Measurements from ENCODE around the gene DOK6.
A peak's percentile ranks its signal among the peaks of the same experiment; 100 is the strongest.
"Not testable (repeated sequence)": the region's sequence is repeated elsewhere in the genome, so short reads cannot be mapped to it uniquely, and the experiment has no call there.

DOK6 gene

DNA sequence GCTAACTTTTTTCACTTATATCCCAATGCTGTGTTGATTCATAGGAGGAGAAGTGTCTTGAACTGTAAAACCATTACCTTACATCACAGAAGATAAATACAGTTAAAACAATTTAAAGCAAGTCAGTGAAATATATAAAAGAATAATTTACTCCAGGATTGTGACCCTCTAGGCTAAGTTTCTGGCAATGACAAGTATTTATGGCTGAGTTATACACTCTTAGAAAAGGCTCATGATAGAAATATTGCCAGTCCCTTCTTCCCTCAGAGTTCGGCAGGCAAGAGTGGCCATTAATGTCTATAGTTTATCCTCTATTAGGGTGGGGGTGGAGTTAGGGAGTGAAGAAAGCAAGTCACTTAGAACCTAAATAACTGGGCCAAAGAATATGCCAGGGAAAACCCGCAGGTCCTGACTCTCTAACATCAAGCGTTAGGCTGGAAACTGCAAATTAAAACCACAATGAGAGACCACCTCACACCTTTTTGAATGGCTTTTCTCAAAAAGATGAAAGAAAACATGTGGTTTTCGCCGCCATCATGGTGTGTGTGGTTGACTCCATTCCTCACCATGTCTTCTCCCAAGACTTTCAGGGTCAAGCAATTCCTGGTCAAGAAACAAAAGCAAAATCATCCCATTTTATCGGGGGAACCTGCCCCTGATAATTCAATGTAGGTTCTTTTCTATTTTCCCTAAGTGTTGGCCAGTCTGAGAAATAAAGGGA lies 477.7 kb downstream of the DOK6 start:
- no peak for DNase-seq

DNA sequence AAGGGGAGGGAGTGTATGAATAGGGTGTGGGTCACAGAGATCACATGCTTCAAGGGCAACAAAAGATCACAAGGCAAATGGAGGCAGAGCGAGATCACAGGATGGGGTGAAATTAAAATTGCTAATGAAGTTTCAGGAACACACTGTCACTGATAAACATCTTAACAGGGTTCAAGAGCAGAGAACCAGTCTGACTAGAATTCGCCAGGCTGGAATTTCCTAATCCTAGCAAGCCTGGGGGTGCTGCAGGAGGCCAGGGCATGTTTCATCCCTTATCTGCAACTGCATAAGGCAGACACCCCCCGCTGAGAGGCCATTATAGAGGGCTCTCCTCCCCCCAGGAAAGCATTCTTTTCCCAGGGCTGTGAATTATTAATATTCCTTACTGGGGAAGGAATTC lies 478.4 kb downstream of the DOK6 start:
- DNase-seq, result not testable (repeated sequence)

DNA sequence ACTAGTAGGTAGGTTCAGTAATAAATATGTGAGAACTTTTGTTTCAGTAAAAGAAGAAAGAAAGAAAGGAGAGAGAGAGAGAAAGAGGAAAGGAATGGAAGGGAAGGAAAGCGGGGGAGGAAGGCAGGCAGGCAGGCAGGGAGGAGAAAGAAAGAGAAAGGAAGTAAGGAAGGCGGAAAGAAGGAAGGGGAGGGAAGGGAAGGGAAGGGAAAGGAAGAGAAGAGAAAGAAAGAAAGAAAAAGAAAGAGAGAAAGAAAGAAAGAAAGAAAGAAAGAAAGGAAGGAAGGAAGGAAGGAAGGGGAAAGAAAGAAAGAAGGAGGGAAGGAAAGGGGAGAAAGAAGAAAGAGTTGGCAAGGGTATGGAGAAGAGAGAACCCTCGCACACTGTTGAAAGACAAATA lies 479.4 kb downstream of the DOK6 start:
- no peak for DNase-seq

DNA sequence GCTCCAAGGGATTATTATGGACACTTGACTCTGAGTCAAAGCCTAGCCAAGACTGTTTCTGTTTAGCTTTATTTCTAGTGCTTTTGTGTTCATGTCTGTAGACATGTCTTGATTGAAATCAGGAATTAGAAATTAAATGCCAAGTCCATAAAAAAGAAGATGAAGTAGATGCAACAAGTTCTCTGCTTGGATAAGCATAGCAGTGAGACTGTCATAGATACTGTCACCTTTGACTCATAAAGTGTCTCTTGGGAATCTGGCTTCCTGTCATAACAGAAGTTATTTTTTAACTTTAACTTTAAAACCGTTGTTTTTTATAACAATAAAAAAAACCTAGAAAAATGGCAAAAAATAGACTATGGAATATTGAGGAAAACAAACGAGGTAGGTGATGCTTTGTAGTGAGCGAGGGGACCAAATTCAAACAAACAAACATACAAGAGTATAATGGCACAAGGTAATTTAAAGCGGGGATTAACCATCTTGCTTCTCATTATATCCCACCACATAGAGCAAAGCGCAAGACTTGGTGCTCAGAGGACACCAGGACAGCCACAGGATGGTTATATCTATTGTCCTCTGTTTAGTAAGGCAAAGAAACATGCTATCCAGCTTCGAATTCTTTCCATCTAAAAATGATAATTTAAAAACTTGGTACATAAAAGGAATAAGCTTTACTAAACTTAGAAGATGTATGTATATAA lies 482.4 kb downstream of the DOK6 start:
- no peak for DNase-seq

DNA sequence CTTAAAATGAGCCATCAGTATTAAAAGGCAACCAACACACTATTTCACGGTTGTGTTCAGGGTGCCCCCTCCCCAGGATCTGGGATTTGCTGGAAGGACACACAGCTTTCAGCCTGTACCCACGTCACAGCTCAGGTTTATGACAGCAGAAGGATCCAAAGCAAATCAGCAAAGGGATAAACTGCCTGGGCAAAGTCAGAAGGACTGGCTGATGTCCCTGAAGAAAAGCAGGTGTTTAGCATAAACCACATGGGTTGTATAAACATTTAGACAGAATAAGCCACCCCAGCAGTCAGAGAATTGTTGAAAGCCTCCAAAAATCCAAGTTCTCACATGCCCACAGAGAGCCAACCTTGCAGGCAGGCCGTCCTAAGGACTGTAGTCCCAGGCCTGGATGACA lies 483.1 kb downstream of the DOK6 start:
- DNase-seq, result no peak

DNA sequence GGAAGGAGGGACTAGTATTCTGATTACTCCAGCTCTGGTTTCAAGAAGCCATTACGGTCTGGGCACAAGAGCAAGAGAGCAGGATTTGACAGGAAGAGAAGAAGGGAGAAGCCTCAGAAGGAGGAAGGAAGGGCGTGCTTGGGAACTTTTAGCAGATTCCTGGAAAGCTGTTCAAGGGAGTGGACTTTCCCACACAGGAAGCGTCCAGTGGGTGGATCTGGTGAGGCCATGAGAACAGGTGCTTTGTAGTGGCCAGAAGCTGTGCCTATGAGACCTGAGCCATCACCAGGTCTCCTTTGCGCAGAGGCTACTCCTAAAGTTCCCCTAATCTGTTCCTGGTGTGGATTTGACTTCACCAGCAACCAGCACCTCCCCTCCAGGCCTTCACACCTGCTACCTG lies 484.7 kb downstream of the DOK6 start:
- DNase-seq, result no peak

DNA sequence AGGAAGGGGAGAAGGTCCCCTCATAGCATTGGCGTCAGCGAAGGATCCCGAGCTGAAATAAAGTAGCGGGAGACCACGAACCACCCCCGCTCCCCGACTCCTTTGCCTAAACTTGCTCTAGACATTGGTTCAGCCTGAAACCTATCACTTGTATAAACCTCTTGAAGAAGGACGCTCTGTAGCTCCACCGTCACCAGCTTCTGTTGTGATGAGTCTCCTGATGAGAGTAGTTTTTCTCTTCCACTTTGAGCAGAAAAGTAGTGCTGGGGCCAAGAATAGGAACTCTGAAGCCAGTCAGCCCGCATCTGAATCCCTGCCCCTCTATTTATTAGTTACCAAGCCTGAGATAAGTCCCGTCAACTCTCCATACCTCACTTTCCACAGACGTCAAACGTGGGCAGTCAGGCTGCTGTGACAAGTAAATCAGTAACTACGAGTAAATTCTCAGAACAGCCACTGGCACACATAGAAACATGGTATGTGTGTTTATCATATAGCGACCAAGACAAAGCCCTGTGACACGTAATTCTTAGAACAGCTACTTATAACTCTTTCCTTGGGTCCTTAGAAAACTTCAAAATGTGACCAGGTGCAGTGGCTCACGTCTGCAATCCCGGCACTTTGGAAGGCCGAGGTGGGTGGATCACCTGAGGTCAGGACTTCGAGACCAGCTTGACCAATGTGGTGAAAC lies 485.3 kb downstream of the DOK6 start:
- DNase-seq, result no peak

DNA sequence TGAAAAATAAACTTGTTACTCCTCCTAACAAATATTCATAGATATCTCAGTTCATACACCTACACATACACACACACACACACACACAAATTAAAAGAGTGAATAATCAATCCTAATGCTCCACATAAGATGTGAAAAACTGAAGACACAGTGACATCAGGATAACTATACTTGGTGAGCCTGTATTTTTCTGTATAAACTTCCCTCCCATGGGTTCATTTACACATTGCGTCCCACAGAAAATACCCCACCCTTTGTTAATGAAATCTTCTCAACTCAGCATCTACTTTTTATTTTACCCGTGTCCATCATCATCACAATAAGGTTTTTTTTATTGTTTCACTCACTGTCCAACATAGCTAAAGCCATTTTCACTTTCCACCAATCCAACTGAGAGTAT lies 486.6 kb downstream of the DOK6 start:
- DNase-seq, result no peak

DNA sequence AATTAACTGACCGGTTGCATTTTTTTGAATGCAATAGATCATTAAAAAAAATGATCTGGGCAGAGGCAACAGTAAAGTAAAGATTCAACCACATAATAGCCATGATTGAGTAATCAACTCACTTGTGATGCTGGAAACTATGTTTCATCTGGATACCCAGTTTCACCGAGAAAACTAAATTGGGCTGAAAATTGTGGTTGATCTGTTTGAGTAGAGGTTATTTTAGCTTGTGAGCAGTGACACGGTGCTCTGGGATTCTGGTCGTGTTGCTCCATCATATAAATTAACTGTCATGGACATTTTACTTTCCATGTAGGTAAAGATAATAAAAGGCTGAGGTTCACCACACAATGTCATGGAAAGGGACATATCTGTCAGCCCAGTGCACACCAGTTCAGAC lies 488.3 kb downstream of the DOK6 start:
- DNase-seq, result no peak

DNA sequence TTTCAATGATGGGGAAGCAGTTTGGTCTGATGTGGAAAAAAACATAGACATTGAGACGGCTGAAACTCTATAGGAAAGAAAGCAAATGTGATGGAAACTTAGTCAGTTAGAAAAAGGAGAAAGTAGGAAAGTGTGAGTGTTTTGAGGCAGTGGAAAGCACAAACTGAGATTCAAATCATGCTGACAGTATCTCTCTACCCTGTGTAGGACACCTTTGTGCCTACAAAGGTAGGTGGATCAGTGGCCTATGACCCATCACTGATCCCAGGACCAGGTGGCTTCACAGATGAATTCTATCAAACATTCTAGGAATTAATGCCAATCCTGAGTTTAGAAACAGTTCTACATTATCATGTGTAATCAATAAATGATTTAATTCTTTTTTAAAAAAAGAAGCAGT lies 489.9 kb downstream of the DOK6 start:
- no peak for DNase-seq

DNA sequence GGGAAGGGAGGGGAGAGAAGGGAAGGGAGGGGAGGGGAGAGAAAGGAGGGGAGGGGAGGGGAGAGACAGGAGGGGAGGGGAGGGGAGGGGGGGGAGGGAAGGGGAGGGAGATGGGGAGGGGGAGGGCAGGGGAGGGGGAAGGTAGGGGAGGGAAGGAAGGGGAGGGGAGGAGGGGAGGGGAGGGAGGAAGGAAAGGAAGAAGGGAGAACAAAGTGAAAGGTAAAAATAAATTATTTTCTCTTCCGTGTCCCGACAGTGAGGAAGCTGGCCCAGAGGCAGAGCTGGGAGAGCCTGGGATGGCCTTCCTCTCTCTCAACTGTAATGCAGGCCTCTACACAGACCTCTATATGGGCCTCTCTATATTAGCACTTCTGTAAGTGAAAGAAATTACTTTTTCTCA lies 493.8 kb downstream of the DOK6 start:
- no peak for DNase-seq

DNA sequence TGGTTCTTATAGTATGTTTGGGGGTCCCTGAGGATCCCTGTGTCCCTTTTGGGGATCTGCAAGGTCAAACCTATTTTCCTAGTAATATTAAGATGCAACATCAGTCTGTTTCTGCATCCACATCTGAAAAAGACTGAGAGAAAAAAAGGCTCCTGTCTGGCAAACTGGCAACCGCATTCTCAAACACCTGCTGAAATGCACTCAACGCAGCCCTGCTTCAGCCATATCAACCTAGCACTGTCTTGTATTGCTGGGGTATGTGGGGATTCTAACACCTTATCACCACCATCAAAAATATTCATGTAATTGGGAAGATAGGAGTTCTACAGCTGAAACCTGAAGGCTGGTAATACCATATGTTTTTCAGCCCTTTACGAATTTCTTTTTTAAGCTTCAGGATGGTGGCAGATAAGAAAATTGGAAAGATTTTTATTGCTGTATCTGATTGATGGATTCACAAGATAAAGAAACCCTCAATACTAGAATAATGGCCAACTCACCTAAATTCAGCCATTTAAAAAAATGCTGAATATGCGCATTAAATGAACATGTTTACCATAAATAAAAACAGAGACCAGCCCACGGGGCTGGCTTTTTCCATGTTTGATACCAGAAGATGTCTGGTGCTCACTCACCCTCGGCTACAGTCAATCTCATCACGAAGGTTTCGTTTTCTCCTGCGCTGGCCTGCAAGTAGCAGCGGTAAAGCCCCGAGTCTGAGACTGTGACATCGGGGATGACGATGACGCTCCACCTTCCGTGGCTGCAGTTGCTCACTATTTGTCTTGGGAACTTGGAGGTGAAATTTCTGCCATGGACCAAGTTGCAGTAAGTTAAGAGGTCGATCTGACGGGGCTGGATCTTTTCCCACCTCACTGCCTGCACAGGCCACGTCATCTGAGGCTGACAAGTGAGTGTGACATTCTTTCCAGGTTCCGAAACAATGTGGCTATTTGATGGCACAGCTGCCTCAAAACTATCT lies 494.7 kb downstream of the DOK6 start:
- no peak for DNase-seq

DNA sequence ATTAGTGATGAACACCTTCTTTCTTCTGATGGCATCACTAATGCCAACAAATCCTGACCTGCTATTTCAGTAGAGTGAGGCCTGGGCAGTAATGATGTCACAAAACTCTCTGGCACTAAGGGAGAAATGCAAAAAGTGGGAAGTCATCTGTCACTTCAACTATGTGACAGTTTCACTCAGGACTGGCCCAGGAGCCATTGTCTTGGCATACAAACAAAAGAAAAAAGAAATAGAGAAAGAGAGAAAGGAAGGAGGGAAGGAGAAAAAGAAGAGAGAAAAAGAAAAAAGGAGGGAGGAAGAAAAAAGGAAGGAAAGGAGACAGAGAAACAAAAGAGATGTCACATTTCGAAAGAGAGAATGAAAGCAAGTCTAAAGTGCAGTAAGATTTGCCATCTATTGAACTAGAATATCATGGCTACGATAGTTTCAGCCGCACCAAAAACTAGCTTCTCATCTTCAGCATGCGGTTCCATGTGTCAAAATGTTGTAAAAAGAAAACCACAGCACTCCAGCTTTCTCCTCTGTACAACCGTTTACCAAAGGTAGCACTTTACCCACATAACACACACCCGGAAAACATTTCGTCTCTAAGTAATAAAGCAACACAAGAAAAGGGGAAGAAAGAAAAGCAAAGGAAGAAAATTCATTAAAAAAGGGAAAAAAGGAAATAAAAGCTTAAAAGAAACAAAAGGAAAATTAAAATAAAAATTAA lies 496.9 kb downstream of the DOK6 start:
- peak in 3 of 6 experiments; percentile 20 to 55 (median 43) for DNase-seq

DNA sequence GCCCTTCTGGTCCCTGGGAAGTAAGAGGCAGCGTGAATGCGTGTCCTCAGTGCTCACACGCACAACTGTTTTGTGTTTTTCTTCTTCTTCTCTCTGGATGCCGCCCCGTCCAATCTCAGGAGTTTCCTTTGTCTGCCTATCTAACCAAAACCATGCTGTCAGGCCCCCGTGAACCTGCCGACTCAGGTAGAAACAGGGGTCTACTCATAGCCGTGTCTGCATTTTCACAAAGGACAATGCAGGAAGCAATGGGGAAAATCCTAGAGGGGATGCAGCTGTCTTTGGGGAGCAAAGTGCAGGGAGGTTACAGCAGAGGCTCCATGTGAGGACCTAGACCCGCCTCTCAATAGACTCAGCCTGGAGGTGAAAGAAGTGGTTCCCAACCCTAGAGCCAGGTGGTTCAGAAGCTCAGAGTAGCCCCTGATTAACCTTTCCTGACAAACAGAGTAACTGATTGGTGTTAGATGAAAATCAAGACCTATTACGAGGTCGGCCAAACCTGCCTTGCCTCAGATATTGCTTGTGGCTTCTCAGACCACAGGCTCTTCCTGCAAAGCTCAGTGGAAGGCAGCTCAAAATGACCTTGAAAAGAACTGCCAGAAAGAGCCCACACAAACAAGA lies 497.7 kb downstream of the DOK6 start:
- peak in 2 of 6 experiments; percentile 23 to 33 for DNase-seq

Data from stimulated activated naive CD4-positive, alpha-beta T cell (primary cell).